NCI-H446 (cell line): Measurements from ENCODE around the gene EEF2K.
A peak's percentile ranks its signal among the peaks of the same experiment; 100 is the strongest.
"Not testable (repeated sequence)": the region's sequence is repeated elsewhere in the genome, so short reads cannot be mapped to it uniquely, and the experiment has no call there.

Experiments used
- DNase-seq, 2 experiments: peaks; one replicate each; lab custom pipeline; 2025; lab: John Stamatoyannopoulos, UW

Gene EEF2K

GRCh38 chr16:22206013-22206841 lies at the start of gene EEF2K:
Gene EEF2K, plus strand, starts transcription at chr16:22206278. Its CDS starts 19,452 bp downstream, at chr16:22225730.
- peak; percentile 25 to 84 for DNase-seq

GRCh38 chr16:22161401-22161800 lies 44.7 kb upstream of the EEF2K start:
- no peak for DNase-seq

DNA sequence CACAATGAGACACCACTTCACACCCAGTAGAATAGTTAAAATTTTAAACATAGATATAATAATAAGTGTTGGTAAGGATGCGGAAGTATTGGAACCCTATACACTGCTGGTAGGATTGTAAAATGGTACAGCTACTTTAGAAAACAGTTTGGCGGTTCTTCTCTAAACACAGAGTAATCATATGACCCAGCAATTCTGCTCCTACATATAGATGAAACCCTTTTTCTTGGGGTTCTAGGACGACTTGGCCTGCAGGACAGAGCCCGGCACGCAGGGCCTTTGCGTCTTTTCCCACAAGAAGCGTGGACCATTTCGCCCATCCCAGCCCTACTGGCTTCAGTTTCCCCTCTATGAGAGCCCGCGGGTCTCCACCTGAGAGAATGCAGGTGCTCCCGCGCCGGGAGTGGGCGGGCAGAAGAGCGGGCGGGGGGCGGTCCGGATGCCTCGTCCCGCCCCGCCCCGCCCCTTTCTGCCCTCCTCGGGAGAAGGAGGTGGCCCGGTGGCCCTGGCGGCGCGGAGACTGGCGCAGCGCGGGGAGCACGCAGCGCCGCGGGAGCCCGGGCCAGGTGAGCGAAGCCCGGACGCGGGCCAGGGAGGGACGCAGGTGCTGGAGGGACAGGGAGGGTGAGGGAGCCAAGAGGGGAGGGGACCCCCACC lies 44.0 kb upstream of the EEF2K start, which contains the start of gene SDR42E2:
TSS of gene SDR42E2 (plus strand) at position 508 of the 657 bp plus-strand sequence. CDS start 3,077 bp downstream, outside the sequence.
- no peak for DNase-seq

- DNase-seq = no peak
These were observed 43.4 kb upstream of the EEF2K start for GRCh38 chr16:22162656-22163009.

DNA sequence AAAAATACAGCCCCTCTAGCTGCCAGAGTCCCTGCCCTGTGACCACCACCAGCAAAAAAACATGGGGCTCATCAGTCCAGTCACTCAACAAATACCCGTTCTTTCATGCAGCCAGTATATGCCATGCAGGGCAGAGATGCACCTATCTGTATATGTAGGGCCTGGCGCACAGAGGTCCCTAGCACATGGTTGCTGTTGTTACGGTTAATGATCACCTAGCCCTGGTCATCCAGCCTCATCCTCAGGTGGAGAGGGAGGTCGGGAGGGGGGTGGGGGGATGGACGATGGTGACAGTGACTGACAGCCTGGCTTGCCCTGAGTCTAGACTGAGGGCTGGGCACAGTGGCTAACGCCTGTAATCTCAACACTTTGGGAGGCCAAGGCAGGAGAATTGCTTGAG lies 42.3 kb upstream of the EEF2K start:
- no peak for DNase-seq

DNA sequence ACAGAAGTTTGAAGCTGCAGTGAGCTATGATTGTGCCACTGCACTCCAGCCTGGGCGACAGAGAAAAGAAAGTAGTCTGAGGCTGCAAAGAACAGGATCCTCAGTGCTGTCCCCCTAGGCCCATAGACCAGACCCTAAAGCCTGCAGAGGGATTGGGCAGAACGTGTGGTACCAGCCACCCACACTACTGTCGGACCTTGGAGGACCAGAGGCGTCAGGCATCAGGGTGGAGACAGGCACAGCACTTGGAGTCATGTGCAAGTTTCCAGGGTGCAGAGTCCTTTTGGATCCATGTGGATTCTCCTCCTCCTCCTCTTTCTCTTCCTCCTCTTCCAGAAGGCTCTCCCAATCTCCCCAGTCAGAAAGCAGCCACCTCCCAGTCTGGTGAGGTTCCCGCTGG lies 41.6 kb upstream of the EEF2K start:
- no peak for DNase-seq

DNA sequence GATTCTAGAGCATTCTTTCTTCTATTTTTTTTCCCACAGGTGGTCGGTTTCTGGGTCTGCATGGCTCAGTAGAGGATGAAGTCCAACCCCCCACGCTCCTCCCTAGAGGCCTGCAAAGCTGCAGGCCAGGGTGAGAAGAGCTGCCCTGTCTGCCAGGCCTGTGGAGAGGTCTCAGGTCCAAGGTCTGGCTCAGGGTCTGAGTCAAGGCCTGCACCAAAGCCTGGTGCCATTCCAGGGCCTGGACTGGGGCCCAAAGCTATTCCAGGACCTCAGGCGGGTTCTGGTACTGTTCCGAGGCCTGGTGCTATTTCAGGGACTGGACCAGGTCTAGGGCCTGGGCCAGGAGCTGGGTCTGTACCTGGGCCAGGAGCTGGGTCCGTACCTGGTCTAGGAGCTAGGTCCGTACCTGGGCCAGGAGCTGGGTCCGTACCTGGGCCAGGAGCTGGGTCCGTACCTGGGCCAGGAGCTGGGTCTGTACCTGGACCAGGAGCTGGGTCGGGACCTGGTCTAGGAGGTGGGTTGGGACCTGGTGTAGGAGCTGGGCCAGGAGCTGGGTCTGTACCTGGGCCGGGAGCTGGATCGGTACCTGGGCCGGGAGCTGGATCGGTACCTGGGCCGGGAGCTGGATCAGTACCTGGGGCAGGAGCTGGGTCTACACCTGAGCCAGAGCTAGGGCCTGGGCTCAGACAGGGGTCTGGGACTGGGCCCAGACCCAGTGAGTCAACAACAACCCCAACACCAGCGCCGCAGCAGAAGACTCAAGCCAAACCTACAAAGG lies 40.4 kb upstream of the EEF2K start:
- DNase-seq = no peak

- DNase-seq = no peak
These were observed 34.1 kb upstream of the EEF2K start for GRCh38 chr16:22171953-22172352.

- DNase-seq = not testable (repeated sequence)
These were observed 33.4 kb upstream of the EEF2K start for GRCh38 chr16:22172642-22173041.

DNA sequence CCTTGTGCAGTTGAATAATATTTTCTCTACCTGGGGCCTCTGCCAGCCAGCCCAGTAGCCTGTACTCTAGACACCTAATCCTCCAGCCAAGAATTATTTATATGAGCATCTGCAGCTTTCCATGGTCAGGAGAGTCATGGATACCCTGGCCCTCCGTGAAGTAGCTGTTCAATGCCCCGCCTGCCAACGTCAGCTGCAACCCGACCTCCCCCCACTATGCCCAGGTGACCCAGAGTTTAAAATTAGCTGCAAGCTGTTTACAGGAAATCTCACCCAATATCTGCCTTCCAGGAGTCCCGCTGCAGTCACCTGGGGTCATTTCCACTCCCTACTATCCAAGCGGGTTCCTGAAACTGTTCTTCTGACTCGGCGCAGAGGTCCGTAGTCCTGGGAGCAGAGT lies 31.4 kb upstream of the EEF2K start:
- no peak for DNase-seq

DNA sequence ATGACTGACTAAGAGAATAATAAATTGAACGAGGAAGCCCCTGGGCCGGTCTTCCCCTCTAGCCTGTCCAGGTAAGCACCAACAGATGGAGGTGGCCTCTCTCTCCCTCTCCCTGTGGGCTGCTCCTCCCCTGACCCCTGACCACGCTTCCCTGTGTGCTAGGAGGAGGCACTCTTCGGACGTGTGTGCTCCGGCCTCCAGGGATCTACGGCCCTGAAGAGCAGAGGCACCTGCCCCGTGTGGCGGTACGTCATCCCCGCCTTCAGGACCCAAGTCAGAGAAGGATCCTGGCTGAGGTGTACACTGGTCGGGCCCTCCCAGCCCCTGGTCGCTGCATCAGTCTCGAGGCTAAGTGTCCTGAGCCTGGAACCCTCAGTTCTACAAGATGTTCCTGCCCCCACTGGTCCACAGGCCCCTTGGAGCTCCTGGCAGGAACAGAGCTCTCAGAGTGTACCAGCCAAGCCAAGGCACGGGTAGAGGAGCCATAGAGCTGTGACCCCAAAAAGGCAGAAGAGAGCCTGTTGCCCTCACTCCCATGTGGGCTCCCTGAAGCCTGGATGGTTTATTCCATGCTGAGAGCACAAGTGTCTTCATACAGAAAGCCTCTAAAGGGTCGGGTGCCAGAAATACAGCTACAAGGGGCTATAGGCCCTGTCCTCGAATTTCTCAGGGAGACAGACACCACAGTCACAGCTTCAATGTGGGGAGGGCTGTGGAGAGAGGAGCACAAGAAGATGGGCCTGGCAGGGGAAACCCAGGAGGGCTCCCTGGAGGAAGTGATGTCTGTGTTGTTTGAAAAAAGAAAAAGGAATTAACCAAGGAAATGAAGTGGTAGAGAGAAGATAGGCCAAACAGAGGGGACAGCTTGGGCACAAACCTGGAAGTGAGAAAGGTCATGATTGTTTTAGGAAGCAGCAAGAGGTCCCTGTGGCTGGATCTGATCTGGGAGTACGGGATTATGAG lies 27.8 kb upstream of the EEF2K start:
- no peak for DNase-seq

DNA sequence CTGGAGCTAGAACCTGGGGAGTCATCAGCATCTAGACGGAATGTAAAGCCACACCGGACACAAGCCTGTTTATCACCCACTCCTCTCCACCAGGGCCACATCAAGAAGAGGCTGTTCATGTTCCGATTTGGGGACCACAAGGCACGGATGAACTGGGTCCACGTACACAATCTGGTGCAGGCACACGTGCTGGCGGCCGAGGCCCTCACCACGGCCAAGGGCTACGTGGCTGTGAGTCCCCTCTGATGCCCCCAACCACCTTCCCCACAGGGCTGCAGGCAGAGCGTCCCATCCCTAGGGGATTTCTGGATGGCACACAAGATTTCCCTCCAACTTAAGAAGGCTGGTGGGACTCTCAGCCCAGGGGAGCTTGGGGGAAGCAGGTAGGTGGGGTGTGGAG lies 24.7 kb upstream of the EEF2K start:
- no peak for DNase-seq

GRCh38 chr16:22181843-22182242 lies 24.2 kb upstream of the EEF2K start:
- DNase-seq = no peak

DNA sequence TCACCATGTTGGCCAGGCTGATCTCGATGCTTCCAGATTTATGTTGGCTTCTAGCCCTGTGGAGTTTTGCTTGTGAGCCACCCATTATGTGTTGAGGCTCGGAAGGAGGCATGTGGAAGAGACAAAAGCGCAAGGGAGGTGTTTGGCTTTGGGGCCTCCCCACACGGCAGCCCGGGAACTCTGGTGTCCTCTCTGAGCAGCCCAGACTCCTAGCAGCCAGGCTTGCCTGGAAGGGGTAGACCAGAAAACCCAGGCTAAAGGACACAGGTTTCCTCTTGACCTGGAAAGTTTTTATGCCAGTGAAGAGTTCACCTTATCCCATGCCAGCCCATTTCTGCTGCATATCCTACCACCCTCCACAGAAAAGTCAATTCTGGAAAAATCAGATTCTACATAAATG lies 22.7 kb upstream of the EEF2K start:
- DNase-seq = no peak

DNA sequence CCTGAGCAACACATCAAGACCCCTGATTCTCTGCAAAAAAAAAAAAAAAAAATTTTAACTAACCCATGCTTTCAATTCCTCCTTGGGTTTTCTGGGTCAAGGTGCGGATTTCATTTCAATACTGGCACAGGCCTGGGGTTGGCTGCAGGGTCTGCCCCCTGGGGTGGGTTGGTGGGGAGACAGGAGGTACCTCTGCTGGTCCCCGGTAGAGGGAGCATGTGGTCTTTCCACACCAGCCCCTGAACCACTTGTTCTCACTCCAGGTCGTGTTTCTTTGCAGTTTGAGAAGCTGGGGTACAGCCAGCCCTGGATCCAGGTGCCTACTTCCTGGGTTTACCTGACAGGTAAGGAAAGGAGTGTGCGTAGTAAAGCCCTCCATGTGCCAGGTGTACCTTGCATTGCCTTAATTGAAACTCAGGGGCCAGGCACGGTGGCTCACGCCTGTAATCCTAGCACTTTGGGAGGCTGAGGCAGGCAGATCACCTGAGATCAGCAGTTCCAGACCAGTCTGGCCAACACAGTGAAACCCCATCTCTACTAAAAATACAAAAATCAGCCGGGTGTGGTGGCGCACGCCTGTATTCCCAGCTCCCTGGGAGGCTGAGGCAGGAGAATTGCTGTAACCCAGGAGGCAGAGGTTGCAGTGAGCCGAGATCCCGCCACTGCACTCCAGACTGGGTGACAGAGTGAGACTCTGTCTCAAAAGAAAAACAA lies 22.0 kb upstream of the EEF2K start:
- DNase-seq = no peak

DNA sequence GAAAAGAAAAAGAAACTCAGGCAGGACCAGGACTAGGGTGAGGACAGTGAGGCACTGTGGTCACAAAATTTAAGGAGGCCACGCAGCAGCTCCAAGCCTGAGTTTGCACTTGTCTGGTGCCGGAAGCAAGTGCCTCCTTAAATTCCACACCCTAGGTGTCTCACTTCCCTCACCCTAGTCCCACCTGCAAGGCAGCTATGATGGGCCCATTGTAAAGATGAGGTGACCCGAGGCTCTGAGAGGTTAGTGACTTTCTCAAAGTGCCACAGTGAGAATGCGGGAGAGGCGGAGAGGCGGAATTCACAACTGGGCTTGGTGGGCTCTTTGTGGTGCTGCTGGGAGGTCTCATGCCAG lies 21.5 kb upstream of the EEF2K start:
- no peak for DNase-seq

DNA sequence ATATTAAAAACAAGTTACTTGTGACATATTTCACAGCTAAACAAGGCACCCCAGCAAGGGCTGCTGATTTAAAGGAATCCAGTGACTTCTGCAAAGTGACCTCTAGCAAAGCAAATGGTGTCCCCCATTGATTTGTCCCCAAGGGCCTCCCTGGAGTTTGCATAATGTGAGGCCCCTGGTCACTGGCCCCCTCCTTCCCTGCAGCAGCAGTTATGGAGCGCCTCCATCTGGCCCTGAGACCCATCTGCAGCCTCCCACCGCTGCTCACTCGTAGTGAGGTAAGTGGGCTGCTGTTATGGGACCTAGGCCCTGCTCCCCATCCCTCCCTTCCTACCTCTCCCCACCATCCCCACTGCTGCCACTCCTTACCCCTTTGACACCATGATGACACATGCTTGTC lies 19.6 kb upstream of the EEF2K start:
- DNase-seq = no peak

DNA sequence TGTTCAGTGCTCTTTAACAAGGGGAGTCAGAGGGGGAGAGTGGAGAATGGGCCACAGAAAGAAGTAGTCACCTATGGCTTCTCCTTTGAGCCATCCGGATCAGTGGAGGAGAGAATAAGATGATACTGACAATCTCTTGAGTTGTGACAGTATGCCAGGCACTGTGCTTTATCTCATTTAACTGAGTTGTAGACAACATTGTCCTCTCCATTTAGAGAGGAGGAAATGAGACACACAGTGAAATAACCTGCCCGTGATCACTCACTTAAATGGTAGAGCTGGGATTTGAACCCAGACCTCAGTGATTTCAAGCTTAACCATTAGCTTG lies 17.8 kb upstream of the EEF2K start:
- DNase-seq = no peak

DNA sequence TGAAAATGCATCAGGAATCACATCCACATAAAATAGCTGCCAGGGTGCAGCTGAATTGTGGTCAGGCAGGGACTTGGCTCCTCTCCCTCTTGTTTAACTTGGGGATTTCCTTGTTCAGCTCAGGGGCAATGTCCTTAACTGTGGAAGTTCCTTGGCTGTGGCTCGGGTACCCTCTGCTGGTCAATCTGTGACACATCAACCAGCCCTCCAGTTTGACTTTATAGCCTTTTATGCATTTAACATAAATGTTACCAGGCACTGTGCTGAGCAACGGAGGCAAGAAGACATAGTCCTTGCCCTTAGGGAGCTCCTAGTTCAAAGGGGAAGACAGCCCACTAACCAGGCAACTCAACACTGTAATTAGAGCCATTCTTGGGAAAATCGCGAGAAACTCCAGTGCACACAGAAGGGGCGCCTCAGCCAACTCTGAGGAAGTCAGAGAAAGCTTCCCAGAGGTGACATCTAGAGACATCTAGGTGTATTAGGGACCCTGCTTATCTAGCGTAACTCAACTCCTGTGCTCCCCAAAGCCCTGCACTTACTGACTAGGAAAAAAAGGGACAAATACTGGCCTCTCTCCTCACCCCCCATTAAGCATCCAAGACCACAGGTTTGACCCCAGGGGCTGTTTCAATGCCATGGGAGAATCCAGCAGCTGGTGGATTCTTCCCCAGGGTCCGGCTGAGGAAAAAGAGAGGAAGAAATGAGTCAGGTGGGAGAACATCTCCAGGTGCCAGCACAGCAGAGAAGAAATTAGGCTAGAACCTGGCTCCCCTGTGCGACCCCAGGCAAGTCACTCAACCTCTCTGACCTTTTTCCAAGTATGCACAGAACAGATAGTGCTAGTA lies 17.3 kb upstream of the EEF2K start:
- peak in 1 of 2 experiments; percentile 69 for DNase-seq

GRCh38 chr16:22189473-22190080 lies 16.5 kb upstream of the EEF2K start:
- no peak for DNase-seq
